Measurements from ENCODE around the gene VWCE. TPM values are rescaled to one million over a fixed set of nuclear protein-coding genes. Genes with fewer than 3 reads are reported as not detected.
"Not testable (repeated sequence)": the region's sequence is repeated elsewhere in the genome, so short reads cannot be mapped to it uniquely, and the experiment has no call there.

VWCE gene
- total RNA-seq, 1 experiment from 2014 or later = 20.6 TPM

DNA sequence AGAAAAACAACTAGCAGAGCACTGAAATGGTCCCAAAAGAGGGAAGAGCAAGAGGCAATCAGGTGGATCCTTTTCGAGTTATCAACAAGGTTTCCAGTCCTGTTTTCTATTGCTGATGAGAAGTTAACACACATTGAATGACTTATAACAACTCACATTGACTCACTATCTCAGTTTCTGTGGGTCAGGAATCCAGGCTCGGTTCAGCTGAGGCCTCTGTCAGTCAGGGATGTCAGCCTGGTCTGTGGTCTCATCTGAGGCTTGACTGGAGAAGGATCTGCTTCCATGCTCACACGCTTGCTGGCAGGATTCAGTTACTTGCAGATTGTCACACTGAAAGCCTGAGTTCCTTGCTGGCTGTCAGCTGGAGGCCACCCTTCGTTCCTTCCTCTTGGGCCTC lies 76.8 kb downstream of the VWCE start:
- H3K4me1 ChIP-seq (ENCODE audit: insufficient read depth, low read length); DNase-seq; H4K91ac ChIP-seq (ENCODE audit: insufficient read length, low read depth, low read length); H3K9me3 ChIP-seq (ENCODE audit: control insufficient read depth, low read depth, low read length); H2BK120ac ChIP-seq (ENCODE audit: low read depth, low read length, poor library complexity, severe bottlenecking); H2BK12ac ChIP-seq (ENCODE audit: insufficient read length, low read depth, low read length); H3K14ac ChIP-seq (ENCODE audit: insufficient read depth, low read length); H3K79me1 ChIP-seq (ENCODE audit: insufficient read depth, low read depth, low read length, poor library complexity, severe bottlenecking); H4K5ac ChIP-seq (ENCODE audit: insufficient read length, low read depth, low read length); H2BK15ac ChIP-seq (ENCODE audit: low read depth, low read length); H3K27me3 ChIP-seq (ENCODE audit: insufficient read depth, low read length); H2AK5ac ChIP-seq (ENCODE audit: insufficient read length, low read length); H4K20me1 ChIP-seq (ENCODE audit: control insufficient read depth, insufficient read depth, insufficient read length); H4K8ac ChIP-seq (replicated peaks; ENCODE audit: insufficient read length, low read depth, low read length); H3K4me1 Mint-ChIP-seq; H2AFZ ChIP-seq (ENCODE audit: low read length); H3K4ac ChIP-seq (ENCODE audit: low read depth, low read length); H3K18ac ChIP-seq (ENCODE audit: insufficient read length, low read depth, low read length); H3K23ac ChIP-seq (ENCODE audit: insufficient read length, low read depth, low read length); H2BK20ac ChIP-seq (ENCODE audit: low read depth, low read length, poor library complexity, severe bottlenecking); H3K4me2 ChIP-seq (ENCODE audit: insufficient read depth, insufficient read length, low read length); H3K79me2 ChIP-seq (ENCODE audit: insufficient read depth, low read length); H3K9me3 Mint-ChIP-seq; H3K36me3 Mint-ChIP-seq (ENCODE audit: insufficient read depth in 1 of 3, low read depth in 3 of 3); H2BK5ac ChIP-seq (ENCODE audit: insufficient read length, low read length); H3K4me3 Mint-ChIP-seq; H3K27ac ChIP-seq (ENCODE audit: insufficient read length, low read depth, low read length); H3K9ac ChIP-seq (ENCODE audit: extremely low read depth, insufficient read length, low read length); H3K56ac ChIP-seq (ENCODE audit: insufficient read length, low read depth, low read length); H3T11ph ChIP-seq (ENCODE audit: low read length); H3K27ac Mint-ChIP-seq; H3K27me3 Mint-ChIP-seq (ENCODE audit: low read depth); H3K23me2 ChIP-seq (ENCODE audit: insufficient read length, low read depth, low read length, poor library complexity, severe bottlenecking): not testable (repeated sequence)
- no CpG with 5 or more reads among the region's 4 CpGs for WGBS (ENCODE audit: extremely low coverage, insufficient read length, low lambda C conversion rate)

DNA sequence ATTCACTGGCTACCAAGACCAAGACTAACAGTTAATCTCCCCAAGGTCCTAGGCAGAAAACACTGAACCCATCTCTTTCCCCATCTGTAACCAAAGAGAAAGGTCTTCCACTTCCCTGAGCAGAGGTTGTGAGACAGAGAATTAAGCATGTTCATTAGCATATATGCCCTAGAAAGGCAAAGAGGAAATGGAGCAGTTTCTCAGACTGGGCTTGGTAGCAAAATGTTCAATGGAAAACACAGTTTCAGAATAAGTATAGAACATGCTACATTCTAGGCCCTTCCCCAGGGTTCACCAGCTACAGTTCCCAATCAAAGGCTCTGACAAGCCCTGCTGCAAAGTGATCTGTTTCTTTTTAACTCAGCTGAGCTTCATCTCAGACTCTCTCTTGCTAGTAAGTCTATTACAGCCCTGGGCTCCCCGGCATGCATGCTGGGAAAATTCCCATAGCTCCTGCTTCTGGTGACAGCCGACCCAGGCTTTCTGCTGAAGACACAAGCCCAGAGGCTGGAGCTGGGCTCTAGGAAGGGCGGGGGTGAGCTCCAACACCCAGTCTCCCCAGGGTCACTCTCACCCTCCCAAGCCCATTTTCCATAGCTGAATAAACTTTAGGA lies 81.3 kb downstream of the VWCE start:
- H3K36me3 Mint-ChIP-seq (ENCODE audit: insufficient read depth in 1 of 3, low read depth in 3 of 3); H3K27me3 Mint-ChIP-seq (ENCODE audit: low read depth): not testable (repeated sequence)

More for the DNA sequence above, 81.3 kb downstream of the VWCE start:
- not testable (repeated sequence) for H2BK5ac ChIP-seq (ENCODE audit: insufficient read length, low read length); H3K9ac ChIP-seq (ENCODE audit: extremely low read depth, insufficient read length, low read length); H4K91ac ChIP-seq (ENCODE audit: insufficient read length, low read depth, low read length); DNase-seq; H3K4me1 Mint-ChIP-seq; H3K27me3 ChIP-seq (ENCODE audit: insufficient read depth, low read length); H3K14ac ChIP-seq (ENCODE audit: insufficient read depth, low read length); H3K4ac ChIP-seq (ENCODE audit: low read depth, low read length); H2AK5ac ChIP-seq (ENCODE audit: insufficient read length, low read length); H3K9me3 Mint-ChIP-seq; H3K18ac ChIP-seq (ENCODE audit: insufficient read length, low read depth, low read length); H3K79me1 ChIP-seq (ENCODE audit: insufficient read depth, low read depth, low read length, poor library complexity, severe bottlenecking); H3K56ac ChIP-seq (ENCODE audit: insufficient read length, low read depth, low read length); H3K27ac ChIP-seq (ENCODE audit: insufficient read length, low read depth, low read length); H3K79me2 ChIP-seq (ENCODE audit: insufficient read depth, low read length); H3K4me3 Mint-ChIP-seq; H3K23me2 ChIP-seq (ENCODE audit: insufficient read length, low read depth, low read length, poor library complexity, severe bottlenecking); H3K4me1 ChIP-seq (ENCODE audit: insufficient read depth, low read length); H3K27ac Mint-ChIP-seq; H3T11ph ChIP-seq (ENCODE audit: low read length); H4K20me1 ChIP-seq (ENCODE audit: control insufficient read depth, insufficient read depth, insufficient read length); H3K9me3 ChIP-seq (ENCODE audit: control insufficient read depth, low read depth, low read length); H3K23ac ChIP-seq (ENCODE audit: insufficient read length, low read depth, low read length); H3K4me2 ChIP-seq (ENCODE audit: insufficient read depth, insufficient read length, low read length); H4K5ac ChIP-seq (ENCODE audit: insufficient read length, low read depth, low read length); H2BK120ac ChIP-seq (ENCODE audit: low read depth, low read length, poor library complexity, severe bottlenecking); H2BK12ac ChIP-seq (ENCODE audit: insufficient read length, low read depth, low read length); H2AFZ ChIP-seq (ENCODE audit: low read length); H2BK15ac ChIP-seq (ENCODE audit: low read depth, low read length); H4K8ac ChIP-seq (replicated peaks; ENCODE audit: insufficient read length, low read depth, low read length); H2BK20ac ChIP-seq (ENCODE audit: low read depth, low read length, poor library complexity, severe bottlenecking)
- no CpG with 5 or more reads among the region's 3 CpGs for WGBS (ENCODE audit: extremely low coverage, insufficient read length, low lambda C conversion rate)

All from H9 (cell line).